A549 (cell line): ENCODE results near the gene PNMT. TPM values are rescaled to one million over a fixed set of nuclear protein-coding genes. Genes with fewer than 3 reads are reported as not detected.

Experiments used
- ATAC-seq, 2 experiments: fragments of 200-7000 bp in 1 of 2; fragments of >200 bp in 1 of 2; cut with Nextera tagmentation in 1 of 2; cut with Tn5 transposase in 1 of 2; 3 replicates each; pipeline versions ENCODE4 v1.8.0 to v1.9.1; 2018 to 2020; ENCODE audit warnings: mild to moderate bottlenecking in 1 of 2, moderate library complexity in 1 of 2
- CTCF ChIA-PET: fragments of 300-600 bp; sonication (Branson Sonifier 250); formaldehyde crosslinking; extraction: SDS; loops from one replicate; lab custom pipeline; 2021; ENCODE audit warnings: antibody characterized with exemption, inconsistent platforms; lab: Yijun Ruan, JAX
- POLR2A ChIA-PET: fragments of 350-600 bp; formaldehyde crosslinking; extraction: SDS; loops from one replicate; lab custom pipeline; 2021; ENCODE audit warnings: antibody characterized with exemption, inconsistent platforms; lab: Yijun Ruan, JAX
- DNase-seq, 2 experiments: peaks; one replicate each; pipeline versions ENCODE4 v3.0.0 to v3.0.0-alpha.2; 2011 to 2016; ENCODE audit warnings: low read depth in 1 of 2, low spot score in 1 of 2
- FAIRE-seq: peaks from 2 replicates; lab custom pipeline; 2011; peaks lifted over from hg19 to GRCh38; lab: Jason Lieb, UNC
- H3K27ac ChIP-seq, 2 experiments: fragments of >200 bp; sonication (Bioruptor Twin); formaldehyde crosslinking; 3 replicates each; pipeline ENCODE4 v1.5.1; 2016 to 2017
- H3K4me1 ChIP-seq: fragments of >200 bp; sonication (Bioruptor Twin); formaldehyde crosslinking; 3 replicates; pipeline ENCODE4 v1.6.1; 2016
- H3K4me2 ChIP-seq: fragments of >200 bp; sonication (Bioruptor Twin); formaldehyde crosslinking; 3 replicates; pipeline ENCODE4 v1.6.1; 2016
- H3K4me3 ChIP-seq: fragments of >200 bp; sonication (Bioruptor Twin); formaldehyde crosslinking; 3 replicates; pipeline ENCODE4 v1.5.1; 2016
- H3K9me3 ChIP-seq: fragments of >200 bp; sonication (Bioruptor Twin); formaldehyde crosslinking; 3 replicates; pipeline ENCODE4 v1.6.1; 2016
- BHLHE40 ChIP-seq: IDR thresholded peaks from 2 replicates; pipeline ENCODE4 v1.6.1; 2012; ENCODE audit warnings: low read depth, low read length, inconsistent platforms
- CBX2 ChIP-seq: fragments of 200-600 bp; sonication (generic); IDR thresholded peaks from 2 replicates; pipeline ENCODE4 v1.6.1; 2016; ENCODE audit warnings: low read depth, mild to moderate bottlenecking, borderline replicate concordance
- CEBPB ChIP-seq, 2 experiments: fragments of >200 bp in 1 of 2; sonication (Bioruptor Twin) in 1 of 2; formaldehyde crosslinking in 1 of 2; IDR thresholded peaks; 2 replicates each; pipeline ENCODE4 v1.6.1; 2012 to 2016
- CHD2 ChIP-seq: fragments of 150-350 bp; IDR thresholded peaks from 2 replicates; pipeline ENCODE4 v1.6.1; 2014; ENCODE audit warnings: low read length; ENCODE audit not compliant: partially characterized antibody
- EHMT2 ChIP-seq: fragments of 200-600 bp; sonication (generic); IDR thresholded peaks from 2 replicates; pipeline ENCODE4 v1.6.1; 2016; ENCODE audit warnings: antibody characterized with exemption, low read depth, mild to moderate bottlenecking, moderate library complexity
- EP300 ChIP-seq, 2 experiments: fragments of >200 bp; sonication (Bioruptor Twin); formaldehyde crosslinking; IDR thresholded peaks; 2 replicates in 1 of 2; 3 replicates in 1 of 2; pipeline ENCODE4 v1.6.1; 2016 to 2017
- FOXS1 ChIP-seq: fragments of 250-450 bp; sonication (Bioruptor Pico); IDR thresholded peaks from 2 replicates; pipeline ENCODE4 v1.5.0; 2020; ENCODE audit warnings: mild to moderate bottlenecking, moderate library complexity
- HDAC2 ChIP-seq: fragments of 200-600 bp; sonication (generic); IDR thresholded peaks from 2 replicates; pipeline ENCODE4 v1.6.1; 2016
- HES2 ChIP-seq: fragments of >200 bp; sonication (Bioruptor Twin); formaldehyde crosslinking; IDR thresholded peaks from 2 replicates; pipeline ENCODE4 v1.6.1; 2016
- HEYL ChIP-seq: fragments of 250-450 bp; sonication (Bioruptor Pico); IDR thresholded peaks from 2 replicates; pipeline ENCODE4 v1.8.0; 2021; ENCODE audit warnings: mild to moderate bottlenecking, moderate library complexity
- HOXB5 ChIP-seq: fragments of 250-450 bp; sonication (Bioruptor Pico); IDR thresholded peaks from 2 replicates; pipeline ENCODE4 v1.5.0; 2020; ENCODE audit warnings: mild to moderate bottlenecking, moderate library complexity
- JUNB ChIP-seq: fragments of >200 bp; sonication (Bioruptor Twin); formaldehyde crosslinking; IDR thresholded peaks from 2 replicates; pipeline ENCODE4 v1.6.1; 2016
- MAX ChIP-seq: IDR thresholded peaks from 2 replicates; pipeline ENCODE4 v1.6.1; 2012
- MYC ChIP-seq: IDR thresholded peaks from 2 replicates; pipeline ENCODE4 v1.6.1; 2012; ENCODE audit warnings: mild to moderate bottlenecking, inconsistent platforms, low read length, improper control_type of control experiment, borderline replicate concordance
- NFE2L2 ChIP-seq: fragments of 150-350 bp; conservative IDR thresholded peaks from 2 replicates; pipeline ENCODE4 v1.6.1; 2014; ENCODE audit warnings: low read length
- NPAS2 ChIP-seq: fragments of 250-450 bp; sonication (Bioruptor Pico); IDR thresholded peaks from 2 replicates; pipeline ENCODE4 v1.8.0; 2022; ENCODE audit warnings: mild to moderate bottlenecking, moderate library complexity, borderline replicate concordance
- RARB ChIP-seq: fragments of 250-450 bp; sonication (Bioruptor Pico); IDR thresholded peaks from 2 replicates; pipeline ENCODE4 v1.8.0; 2021; ENCODE audit warnings: mild to moderate bottlenecking, moderate library complexity
- RCOR1 ChIP-seq: fragments of 150-350 bp; IDR thresholded peaks from 2 replicates; pipeline ENCODE4 v1.6.1; 2014; ENCODE audit warnings: antibody characterized with exemption, low read length, low read depth
- RFX5 ChIP-seq: fragments of 450-650 bp; IDR thresholded peaks from 2 replicates; pipeline ENCODE4 v1.7.1; 2014; ENCODE audit warnings: antibody characterized with exemption, mild to moderate bottlenecking, moderate library complexity
- RNF2 ChIP-seq: fragments of 200-600 bp; sonication (generic); IDR thresholded peaks from 2 replicates; pipeline ENCODE4 v1.6.1; 2016; ENCODE audit warnings: low read depth, mild to moderate bottlenecking, antibody characterized with exemption, moderate library complexity, borderline replicate concordance
- TFCP2L1 ChIP-seq: fragments of 250-450 bp; sonication (Bioruptor Pico); IDR thresholded peaks from 2 replicates; pipeline ENCODE4 v1.5.0; 2021; ENCODE audit warnings: mild to moderate bottlenecking
- ZFP36 ChIP-seq: fragments of 450-650 bp; IDR thresholded peaks from 2 replicates; pipeline ENCODE4 v1.6.1; 2014; ENCODE audit warnings: borderline replicate concordance; ENCODE audit not compliant: partially characterized antibody
- ZNF302 ChIP-seq: fragments of 250-450 bp; sonication (Bioruptor Pico); IDR thresholded peaks from 2 replicates; pipeline ENCODE4 v1.9.0; 2021; ENCODE audit warnings: inconsistent platforms, mild to moderate bottlenecking, moderate library complexity
- ZSCAN20 ChIP-seq: fragments of 250-450 bp; sonication (Bioruptor Pico); IDR thresholded peaks from 2 replicates; pipeline ENCODE4 v1.8.0; 2022; ENCODE audit warnings: mild to moderate bottlenecking, moderate library complexity
- whole genome bisulfite sequencing: methylation state at CpG from one replicate; pipeline ENCODE4 v1.1.6; 2017; ENCODE audit errors: missing lambda C conversion rate; 5-methylcytosine and 5-hydroxymethylcytosine counted together
- polyA plus RNA-seq, 4 experiments: library from polyadenylated mRNA; depleted of rRNA in 3 of 4; stranded (reverse); fragments of >200 nt; fragmentation: RNase III in 1 of 4; extraction: RNeasy Plus Mini Kit Qiagen cat#74134 plus additional on column Dnase treatment in 1 of 4; gene quantifications; 2 replicates in 3 of 4; 3 replicates in 1 of 4; pipeline ENCODE4 v1.2.3, GENCODE V29; 2011 to 2017
- TF ChIP-seq, protein P1 (sequence below): fragments of >200 bp; sonication (Bioruptor Twin); formaldehyde crosslinking; IDR thresholded peaks from 3 replicates; pipeline ENCODE4 v1.6.1; 2016

Gene PNMT
- polyA plus RNA-seq, 2 of the 4 experiments (the other 2 are of a cell fraction): not detected

DNA sequence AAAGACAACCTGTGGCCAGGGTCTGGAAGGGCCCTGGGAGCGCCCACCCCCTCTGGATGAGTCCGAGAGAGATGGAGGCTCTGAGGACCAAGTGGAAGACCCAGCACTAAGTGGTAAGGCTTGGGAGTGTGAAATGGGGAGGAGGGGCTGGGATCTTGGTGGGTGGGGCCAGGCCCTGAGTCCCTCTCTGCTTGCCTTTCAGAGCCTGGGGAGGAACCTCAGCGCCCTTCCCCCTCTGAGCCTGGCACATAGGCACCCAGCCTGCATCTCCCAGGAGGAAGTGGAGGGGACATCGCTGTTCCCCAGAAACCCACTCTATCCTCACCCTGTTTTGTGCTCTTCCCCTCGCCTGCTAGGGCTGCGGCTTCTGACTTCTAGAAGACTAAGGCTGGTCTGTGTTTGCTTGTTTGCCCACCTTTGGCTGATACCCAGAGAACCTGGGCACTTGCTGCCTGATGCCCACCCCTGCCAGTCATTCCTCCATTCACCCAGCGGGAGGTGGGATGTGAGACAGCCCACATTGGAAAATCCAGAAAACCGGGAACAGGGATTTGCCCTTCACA is 32.6 kb upstream of the PNMT start:
- peaks cover 29% of the 10 kb centered on the region for H3K4me1 ChIP-seq
- H3K9me3 ChIP-seq: no peaks in the 10 kb centered on the region
- no peak for ATAC-seq
- POLR2A ChIA-PET: no interaction called here
- no peak overlapping the region; the same call in 2 of the 3 replicates for H3K4me2 ChIP-seq
- H3K27ac ChIP-seq: peak overlapping the region in 1 of 2 experiments; percentile 93; a peak in 2 of 6 replicates
- WGBS: 73% methylated on average over 8 of the region's 8 CpGs
- TF ChIP-seq, protein P1, sequence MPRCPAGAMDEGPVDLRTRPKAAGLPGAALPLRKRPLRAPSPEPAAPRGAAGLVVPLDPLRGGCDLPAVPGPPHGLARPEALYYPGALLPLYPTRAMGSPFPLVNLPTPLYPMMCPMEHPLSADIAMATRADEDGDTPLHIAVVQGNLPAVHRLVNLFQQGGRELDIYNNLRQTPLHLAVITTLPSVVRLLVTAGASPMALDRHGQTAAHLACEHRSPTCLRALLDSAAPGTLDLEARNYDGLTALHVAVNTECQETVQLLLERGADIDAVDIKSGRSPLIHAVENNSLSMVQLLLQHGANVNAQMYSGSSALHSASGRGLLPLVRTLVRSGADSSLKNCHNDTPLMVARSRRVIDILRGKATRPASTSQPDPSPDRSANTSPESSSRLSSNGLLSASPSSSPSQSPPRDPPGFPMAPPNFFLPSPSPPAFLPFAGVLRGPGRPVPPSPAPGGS: no peak
- TF ChIP-seq MYC (no peak), RCOR1 (no peak), RNF2 (no peak), RFX5 (no peak), FOXS1 (CRISPR knock-in tag) (no peak), TFCP2L1 (CRISPR knock-in tag) (no peak), ZNF302 (CRISPR knock-in tag) (no peak), ZSCAN20 (CRISPR knock-in tag) (no peak), BHLHE40 (no peak), HDAC2 (no peak), HOXB5 (CRISPR knock-in tag) (no peak), CHD2 (no peak), EHMT2 (no peak), CBX2 (no peak), EP300 (IDR thresholded peaks at IDR 0.05) (no peak), ZFP36 (no peak), JUNB (no peak), MAX (no peak)
- TF ChIP-seq, all 56 proteins: peak for 0
- no peak for DNase-seq
- no peak for FAIRE-seq
- CTCF ChIA-PET: interaction anchor here (0.7 to 58.8 kb wide), 9 partner anchors 1 to 237 kb away, joined by 3 to 1581 read pairs (median 16); partner anchors contain the start of genes ERBB2, NEUROD2, PGAP3 and PNMT
- no peak overlapping the region for H3K4me3 ChIP-seq

DNA sequence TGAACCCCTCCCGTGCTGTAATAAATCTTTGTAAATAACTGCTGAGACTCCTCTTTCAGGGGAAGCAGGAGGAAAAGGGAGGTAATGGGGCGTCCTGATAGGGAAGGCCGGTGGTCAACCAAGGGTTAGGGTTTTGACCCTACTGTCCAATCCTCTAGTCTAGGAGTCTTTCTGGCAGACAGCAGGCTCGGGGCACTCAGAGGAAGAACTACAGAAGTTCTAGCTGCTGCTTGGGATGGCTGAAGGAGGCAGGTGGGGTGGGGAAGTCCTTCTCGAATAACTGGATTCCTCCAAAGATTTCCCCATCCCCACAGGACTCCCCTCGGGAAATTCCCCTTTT is 31.7 kb upstream of the PNMT start:
- H3K4me1 ChIP-seq: peaks cover 29% of the 10 kb centered on the region
- no peaks in the 10 kb centered on the region for H3K9me3 ChIP-seq
- WGBS: 38% methylated on average over 6 of the region's 6 CpGs
- FAIRE-seq: no peak
- ChIA-PET POLR2A (no interaction called here), CTCF (interaction anchor here (43.0 to 58.8 kb wide), 3 partner anchors 2 to 48 kb away, joined by 1391 to 1581 read pairs (median 1581); partner anchors contain the start of genes ERBB2, NEUROD2, PGAP3 and PNMT)
- ATAC-seq: peak; percentile 4 to 11; a peak in 3 of 6 replicates
- DNase-seq: no peak
- H3K4me3 ChIP-seq: peak overlapping the region; percentile 82
- peak overlapping the region; percentile 92 for H3K4me2 ChIP-seq
- TF ChIP-seq HEYL (CRISPR knock-in tag): no peak
- TF ChIP-seq HES2: no peak
- no peak for TF ChIP-seq NPAS2
- TF ChIP-seq BHLHE40: no peak
- no peak for TF ChIP-seq CEBPB (IDR thresholded peaks at IDR 0.05)
- no peak for TF ChIP-seq RARB (CRISPR knock-in tag)
- no peak for TF ChIP-seq NFE2L2
- no peak for TF ChIP-seq ZNF302 (CRISPR knock-in tag)
- TF ChIP-seq, protein P1: no peak
- H3K27ac ChIP-seq: peak overlapping the region; percentile 87 to 93
